DND-41 (cell line): ENCODE results near the gene SMIM9.

ENCODE experiments used
- EZH2 ChIP-seq: IDR thresholded peaks from 3 replicates; pipeline ENCODE4 v1.6.1; 2012; ENCODE audit warnings: borderline replicate concordance, low read depth, mild to moderate bottlenecking, moderate library complexity, low read length, inconsistent platforms; ENCODE audit not compliant: severe bottlenecking
- TF ChIP-seq, protein P1 (sequence below): IDR thresholded peaks from 2 replicates; pipeline ENCODE4 v1.5.1; 2012; ENCODE audit warnings: borderline replicate concordance, low read length, moderate library complexity, mild to moderate bottlenecking; ENCODE audit not compliant: poor library complexity, severe bottlenecking; ENCODE audit errors: extremely low read depth

DNA sequence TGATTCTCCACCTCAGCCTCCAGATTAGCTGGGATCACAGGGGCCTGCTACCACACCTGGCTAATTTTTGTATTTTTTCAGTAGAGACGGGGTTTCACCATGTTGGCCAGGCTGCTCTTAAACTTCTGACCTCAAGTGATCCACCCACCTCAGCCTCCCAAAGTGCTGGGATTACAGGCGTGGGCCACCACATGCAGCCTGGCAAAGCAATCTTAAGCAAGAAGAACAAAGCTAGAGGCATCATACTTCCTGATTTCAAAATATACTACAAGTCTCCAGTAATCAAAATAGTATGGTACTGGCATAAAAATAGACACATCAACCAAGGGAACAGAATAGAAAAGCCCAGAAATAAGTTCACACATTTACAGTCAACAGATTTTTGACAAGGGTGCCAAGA lies 38.9 kb upstream of the SMIM9 start:
- TF ChIP-seq, protein P1, sequence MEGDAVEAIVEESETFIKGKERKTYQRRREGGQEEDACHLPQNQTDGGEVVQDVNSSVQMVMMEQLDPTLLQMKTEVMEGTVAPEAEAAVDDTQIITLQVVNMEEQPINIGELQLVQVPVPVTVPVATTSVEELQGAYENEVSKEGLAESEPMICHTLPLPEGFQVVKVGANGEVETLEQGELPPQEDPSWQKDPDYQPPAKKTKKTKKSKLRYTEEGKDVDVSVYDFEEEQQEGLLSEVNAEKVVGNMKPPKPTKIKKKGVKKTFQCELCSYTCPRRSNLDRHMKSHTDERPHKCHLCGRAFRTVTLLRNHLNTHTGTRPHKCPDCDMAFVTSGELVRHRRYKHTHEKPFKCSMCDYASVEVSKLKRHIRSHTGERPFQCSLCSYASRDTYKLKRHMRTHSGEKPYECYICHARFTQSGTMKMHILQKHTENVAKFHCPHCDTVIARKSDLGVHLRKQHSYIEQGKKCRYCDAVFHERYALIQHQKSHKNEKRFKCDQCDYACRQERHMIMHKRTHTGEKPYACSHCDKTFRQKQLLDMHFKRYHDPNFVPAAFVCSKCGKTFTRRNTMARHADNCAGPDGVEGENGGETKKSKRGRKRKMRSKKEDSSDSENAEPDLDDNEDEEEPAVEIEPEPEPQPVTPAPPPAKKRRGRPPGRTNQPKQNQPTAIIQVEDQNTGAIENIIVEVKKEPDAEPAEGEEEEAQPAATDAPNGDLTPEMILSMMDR: no peak
- no peak for TF ChIP-seq EZH2
